GM12878 (cell line): Measurements from ENCODE around the gene ZNRF3.

ENCODE experiments used
- CBX5 ChIP-seq: sonication (generic); IDR thresholded peaks from 2 replicates; pipeline ENCODE4 v1.6.1; 2016; ENCODE audit warnings: low read depth, moderate library complexity, mild to moderate bottlenecking, inconsistent platforms
- RAD21 ChIP-seq: IDR thresholded peaks from 2 replicates; pipeline ENCODE4 v1.6.1; 2011; ENCODE audit warnings: mild to moderate bottlenecking, low read depth, low read length, moderate library complexity; ENCODE audit not compliant: insufficient read depth
- RAD51 ChIP-seq: fragments of 450-650 bp; IDR thresholded peaks from 2 replicates; pipeline ENCODE4 v1.6.1; 2016; ENCODE audit warnings: moderate library complexity, mild to moderate bottlenecking, inconsistent platforms
- ZNF24 ChIP-seq: fragments of 450-650 bp; IDR thresholded peaks from 2 replicates; pipeline ENCODE4 v1.6.1; 2017; ENCODE audit warnings: antibody characterized with exemption, mild to moderate bottlenecking

DNA sequence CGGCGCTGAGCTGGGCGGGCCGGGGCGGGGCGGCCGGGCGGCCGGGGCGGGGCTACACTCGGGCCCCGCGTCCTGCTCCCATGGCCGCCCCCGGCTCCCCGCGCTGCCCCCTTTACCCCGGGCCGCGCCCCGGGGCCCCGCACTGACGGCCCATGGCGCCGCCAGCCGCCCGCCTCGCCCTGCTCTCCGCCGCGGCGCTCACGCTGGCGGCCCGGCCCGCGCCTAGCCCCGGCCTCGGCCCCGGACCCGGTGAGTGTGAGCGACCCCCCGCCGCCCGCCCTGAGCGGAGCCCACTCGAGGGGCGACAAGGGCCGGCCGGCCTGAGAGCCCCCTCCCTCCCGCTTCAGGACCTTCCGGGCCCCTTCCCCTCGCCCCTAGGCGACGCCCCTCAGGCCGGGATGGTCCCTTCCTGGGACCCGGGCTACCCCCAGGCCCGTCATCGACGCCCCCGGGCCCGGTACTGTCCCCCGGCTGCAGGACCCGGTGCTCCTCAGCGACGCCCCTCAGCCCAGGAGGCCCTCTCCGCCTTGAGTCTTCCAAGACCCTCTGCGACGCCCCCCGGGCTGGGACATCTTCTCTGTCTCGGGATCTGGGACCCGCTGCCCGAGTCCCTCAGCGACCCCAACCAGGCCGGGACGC lies 189.7 kb downstream of the ZNRF3 start, which contains the start of gene KREMEN1:
- TF ChIP-seq ZNF24 (no peak), RAD51 (no peak), RAD21 (no peak), CBX5 (no peak)
